ENCODE results near the gene IGF2BP2. TPM values are rescaled to one million over a fixed set of nuclear protein-coding genes. Genes with fewer than 3 reads are reported as not detected.

IGF2BP2 gene
- total and polyA plus RNA-seq, 4 donors, result 33.0 to 63.4 (median 58.3) TPM

Small RNA genes lying within 50 kb of the gene (small RNA-seq; reads per million reads assigned to genes)
- not detected for gene AC133473.1 (ENCODE audit: low replicate concordance)
- not detected for gene MIR548AQ (ENCODE audit: low replicate concordance)

Other genes starting within 250 kb of the IGF2BP2 start
- gene SENP2, start 238.7 kb downstream of the IGF2BP2 start, total RNA-seq, result 10 to 100 TPM; 49.5 to 70.1 TPM
- 10 to 100 TPM; 40.7 to 46.7 TPM for gene SENP2, start 238.7 kb downstream of the IGF2BP2 start, polyA plus RNA-seq (ENCODE audit: insufficient read length in 2 of 2)
- gene TRA2B, start 113.0 kb upstream of the IGF2BP2 start, total RNA-seq, result 100 to 1,000 TPM; 151 to 188 TPM
- 100 to 1,000 TPM; 194 to 204 TPM for gene TRA2B, start 113.0 kb upstream of the IGF2BP2 start, polyA plus RNA-seq (ENCODE audit: insufficient read length in 2 of 2)

All from spinal cord (tissue), 4 donors.